Osteoblast (primary cell): ENCODE measurements around the gene NRSN2. TPM values are rescaled to one million over a fixed set of nuclear protein-coding genes. Genes with fewer than 3 reads are reported as not detected.

ENCODE experiments used
- DNase-seq: peaks from one replicate; pipeline ENCODE4 v3.0.0; 2011; ENCODE audit warnings: low spot score, mixed read lengths; ENCODE audit not compliant: insufficient read length; ENCODE audit errors: missing footprints
- H2AFZ ChIP-seq: 2 replicates; pipeline ENCODE4 v1.6.0; 2011; ENCODE audit warnings: mild to moderate bottlenecking, low read length
- H3K27ac ChIP-seq: 2 replicates; pipeline ENCODE4 v1.5.1; 2011; ENCODE audit warnings: mild to moderate bottlenecking, low read depth, low read length, moderate library complexity
- H3K27me3 ChIP-seq: 2 replicates; pipeline ENCODE4 v1.6.0; 2012; ENCODE audit warnings: mild to moderate bottlenecking, control low read depth, inconsistent platforms, low read length, moderate library complexity; ENCODE audit not compliant: insufficient read depth
- H3K36me3 ChIP-seq: 2 replicates; pipeline ENCODE4 v1.5.1; 2011; ENCODE audit warnings: mild to moderate bottlenecking, low read length, control low read depth, moderate library complexity; ENCODE audit not compliant: insufficient read depth
- H3K4me1 ChIP-seq: 2 replicates; pipeline ENCODE4 v1.5.1; 2011; ENCODE audit warnings: mild to moderate bottlenecking, low read length, control low read depth, moderate library complexity; ENCODE audit not compliant: insufficient read depth
- H3K4me2 ChIP-seq: 2 replicates; pipeline ENCODE4 v1.6.0; 2011; ENCODE audit warnings: mild to moderate bottlenecking, low read length; ENCODE audit not compliant: insufficient read depth
- H3K4me3 ChIP-seq: fragments of 200-600 bp; sonication (generic); 3 replicates; pipeline ENCODE4 v1.5.1; 2012; ENCODE audit warnings: mild to moderate bottlenecking, low read length, inconsistent platforms; ENCODE audit not compliant: insufficient read depth
- H3K79me2 ChIP-seq: 2 replicates; pipeline ENCODE4 v1.6.0; 2012; ENCODE audit warnings: mild to moderate bottlenecking, low read length, control low read depth, inconsistent platforms; ENCODE audit not compliant: insufficient read depth
- H3K9me3 ChIP-seq: 2 replicates; pipeline ENCODE4 v1.5.1; 2011; ENCODE audit warnings: low read depth, low read length, control low read depth
- H4K20me1 ChIP-seq: 2 replicates; pipeline ENCODE4 v1.6.0; 2012; ENCODE audit warnings: mild to moderate bottlenecking, low read length, control low read depth; ENCODE audit not compliant: insufficient read depth
- total RNA-seq: library from RNA; depleted of rRNA; stranded (reverse); fragments of >200 nt; gene quantifications from 2 replicates; pipeline ENCODE4 v1.2.3, GENCODE V29; 2012
- TF ChIP-seq, protein P1 (sequence below): IDR thresholded peaks from 2 replicates; pipeline ENCODE4 v1.5.1; 2011; ENCODE audit warnings: mild to moderate bottlenecking, low read depth, low read length, moderate library complexity; ENCODE audit errors: extremely low read depth

Gene NRSN2
- total RNA-seq, 1 donor = 49.6 TPM

- H3K27me3 ChIP-seq = no peaks in the 10 kb centered on the region
- H3K27ac ChIP-seq = no peak overlapping the region
- H3K36me3 ChIP-seq = no peaks in the 10 kb centered on the region
- no peak overlapping the region for H3K4me2 ChIP-seq
- no peak overlapping the region for H3K4me3 ChIP-seq
- TF ChIP-seq, protein P1, sequence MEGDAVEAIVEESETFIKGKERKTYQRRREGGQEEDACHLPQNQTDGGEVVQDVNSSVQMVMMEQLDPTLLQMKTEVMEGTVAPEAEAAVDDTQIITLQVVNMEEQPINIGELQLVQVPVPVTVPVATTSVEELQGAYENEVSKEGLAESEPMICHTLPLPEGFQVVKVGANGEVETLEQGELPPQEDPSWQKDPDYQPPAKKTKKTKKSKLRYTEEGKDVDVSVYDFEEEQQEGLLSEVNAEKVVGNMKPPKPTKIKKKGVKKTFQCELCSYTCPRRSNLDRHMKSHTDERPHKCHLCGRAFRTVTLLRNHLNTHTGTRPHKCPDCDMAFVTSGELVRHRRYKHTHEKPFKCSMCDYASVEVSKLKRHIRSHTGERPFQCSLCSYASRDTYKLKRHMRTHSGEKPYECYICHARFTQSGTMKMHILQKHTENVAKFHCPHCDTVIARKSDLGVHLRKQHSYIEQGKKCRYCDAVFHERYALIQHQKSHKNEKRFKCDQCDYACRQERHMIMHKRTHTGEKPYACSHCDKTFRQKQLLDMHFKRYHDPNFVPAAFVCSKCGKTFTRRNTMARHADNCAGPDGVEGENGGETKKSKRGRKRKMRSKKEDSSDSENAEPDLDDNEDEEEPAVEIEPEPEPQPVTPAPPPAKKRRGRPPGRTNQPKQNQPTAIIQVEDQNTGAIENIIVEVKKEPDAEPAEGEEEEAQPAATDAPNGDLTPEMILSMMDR = no peak
- no peak overlapping the region for H2AFZ ChIP-seq
- no peaks in the 10 kb centered on the region for H3K79me2 ChIP-seq
- no peaks in the 10 kb centered on the region for H3K9me3 ChIP-seq
- H3K4me1 ChIP-seq = peaks cover 18% of the 10 kb centered on the region
- DNase-seq = no peak
- H4K20me1 ChIP-seq = no peaks in the 10 kb centered on the region
Observed at GRCh38 chr20:361561-361960, 14.7 kb downstream of the NRSN2 start.

- no peaks in the 10 kb centered on the region for H3K27me3 ChIP-seq
- no peaks in the 10 kb centered on the region for H3K79me2 ChIP-seq
- peak; percentile 87 for DNase-seq
- peak overlapping the region; percentile 51 for H2AFZ ChIP-seq
- H3K4me1 ChIP-seq = peaks cover 18% of the 10 kb centered on the region
- no peak overlapping the region for H3K4me2 ChIP-seq
- TF ChIP-seq, protein P1 = peak; percentile 33
- H3K27ac ChIP-seq = no peak overlapping the region
- no peaks in the 10 kb centered on the region for H4K20me1 ChIP-seq
- no peak overlapping the region for H3K4me3 ChIP-seq
- no peaks in the 10 kb centered on the region for H3K9me3 ChIP-seq
- no peaks in the 10 kb centered on the region for H3K36me3 ChIP-seq
Observed at GRCh38 chr20:362271-363254, 15.7 kb downstream of the NRSN2 start.

DNA sequence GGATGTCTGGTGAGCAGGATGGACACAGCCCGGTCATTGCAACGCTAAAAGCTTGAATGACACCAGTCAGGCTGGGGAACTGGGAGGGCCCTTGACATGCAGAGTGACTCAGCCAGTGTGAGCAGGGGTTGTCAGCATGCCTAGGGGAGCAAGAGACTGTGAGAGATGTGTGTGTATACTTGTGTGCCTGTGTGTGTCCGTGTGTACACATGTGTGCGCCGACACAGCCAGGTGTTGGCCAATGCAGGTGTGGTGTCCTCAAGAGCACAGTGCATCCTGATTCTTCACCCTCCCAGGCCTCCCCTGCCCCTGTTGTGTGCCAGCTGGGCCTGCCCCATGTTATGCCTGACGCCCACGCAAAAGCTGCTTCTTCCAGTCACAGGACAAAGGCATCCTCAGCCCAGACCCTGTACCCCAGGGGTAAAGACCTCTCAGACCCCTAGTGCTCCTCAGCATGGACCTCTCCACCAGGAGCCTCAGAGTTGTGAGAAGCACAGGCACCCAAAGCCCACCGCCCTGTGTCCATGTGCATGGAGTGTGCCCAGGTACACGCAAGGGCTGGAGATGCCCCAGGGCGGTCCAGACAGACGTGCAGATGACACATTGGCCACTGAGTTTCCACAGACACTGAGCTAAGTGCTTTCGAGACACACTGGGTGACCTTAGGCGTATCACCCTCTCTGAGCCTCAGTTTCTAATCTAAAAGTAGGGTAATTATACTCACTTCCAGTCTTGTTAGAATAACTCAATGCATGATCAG is 16.6 kb downstream of the NRSN2 start:
- H2AFZ ChIP-seq = no peak overlapping the region
- H3K4me3 ChIP-seq = no peak overlapping the region
- H3K27me3 ChIP-seq = no peaks in the 10 kb centered on the region
- no peaks in the 10 kb centered on the region for H3K79me2 ChIP-seq
- H3K27ac ChIP-seq = no peak overlapping the region
- H3K4me2 ChIP-seq = no peak overlapping the region
- peaks cover 18% of the 10 kb centered on the region for H3K4me1 ChIP-seq
- H4K20me1 ChIP-seq = no peaks in the 10 kb centered on the region
- no peak for DNase-seq
- no peaks in the 10 kb centered on the region for H3K36me3 ChIP-seq
- TF ChIP-seq, protein P1 = no peak
- no peaks in the 10 kb centered on the region for H3K9me3 ChIP-seq
